ENCODE data around the gene SAMD11. TPM values are rescaled to one million over a fixed set of nuclear protein-coding genes. Genes with fewer than 3 reads are reported as not detected.

The SAMD11 gene
- total RNA-seq, 4 donors from 2014 or later = 14.2 to 21.2 (median 17.4) TPM

GRCh38 chr1:935751-936231 is 12.1 kb downstream of the SAMD11 start:
- TF ChIP-seq POLR2A (IDR thresholded peaks at IDR 0.05) = no peak
- TF ChIP-seq POLR2AphosphoS5 (IDR thresholded peaks at IDR 0.05) = no peak
- TF ChIP-seq CTCF (IDR thresholded peaks at IDR 0.05) = no peak
- TF ChIP-seq EP300 (IDR thresholded peaks at IDR 0.05) = no peak
- no peaks in the 10 kb centered on the region for H3K9me3 ChIP-seq
- peaks cover 92% of the 10 kb centered on the region for H3K27me3 ChIP-seq
- no peak overlapping the region for H3K4me3 ChIP-seq
- ATAC-seq = no peak
- no peaks in the 10 kb centered on the region for H3K36me3 ChIP-seq
- peaks cover 0 to 37% (median 17%) of the 10 kb centered on the region in 3 donors for H3K4me1 ChIP-seq
- WGBS, 2 donors (ENCODE audit: low coverage in 1 of 2) = 13 to 80% methylated on average over 1 to 3 of the region's 30 CpGs
- no peak overlapping the region for H3K27ac ChIP-seq

DNA sequence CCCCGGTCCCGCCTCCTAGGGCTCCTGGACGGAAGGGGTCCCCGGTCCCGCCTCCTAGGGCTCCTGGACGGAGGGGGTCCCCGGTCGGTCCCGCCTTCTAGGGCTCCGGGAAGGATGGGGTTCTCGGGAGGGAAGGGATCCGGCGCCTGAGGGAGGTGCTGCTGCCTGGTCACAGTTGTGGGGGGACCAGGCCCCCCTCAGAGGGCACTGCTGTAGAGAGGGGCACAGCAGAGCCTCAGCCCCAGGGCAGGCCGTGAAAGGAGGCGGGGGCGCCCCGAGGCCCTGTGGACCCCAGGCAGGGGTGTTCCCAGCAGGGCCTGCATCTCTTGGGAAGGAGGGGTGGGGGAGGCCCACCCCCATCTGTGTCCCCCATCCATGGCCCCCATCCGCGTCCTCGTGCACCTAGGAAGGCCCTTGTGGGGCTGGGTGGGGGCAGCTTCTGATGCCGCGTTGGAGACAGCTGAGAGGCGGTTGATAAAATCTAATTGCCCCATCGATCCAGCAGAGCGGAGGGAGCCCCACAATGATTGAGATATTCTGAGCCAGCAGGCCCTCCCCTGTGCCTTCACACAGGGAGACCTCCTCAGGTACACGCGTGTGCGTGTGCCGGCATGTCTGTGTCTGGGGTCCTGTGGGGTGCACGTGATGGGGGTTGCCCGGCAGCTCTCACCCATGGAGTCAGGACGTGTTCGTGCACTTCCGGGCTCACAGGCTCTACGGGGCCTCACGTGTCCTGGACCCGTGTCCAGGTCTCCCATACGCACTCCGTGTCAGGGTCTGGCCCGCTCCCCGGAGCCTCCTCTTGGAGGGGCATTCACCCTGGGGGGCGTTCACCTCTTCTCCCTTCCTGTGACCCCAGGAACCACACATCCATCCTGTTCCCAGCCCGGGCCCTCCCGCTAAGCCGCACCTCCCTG is 12.9 kb downstream of the SAMD11 start:
- no peak for TF ChIP-seq CTCF (IDR thresholded peaks at IDR 0.05)
- no peak for ATAC-seq
- no peaks in the 10 kb centered on the region for H3K9me3 ChIP-seq
- peaks cover 92% of the 10 kb centered on the region for H3K27me3 ChIP-seq
- H3K36me3 ChIP-seq = no peaks in the 10 kb centered on the region
- no peak overlapping the region for H3K4me3 ChIP-seq
- WGBS, 2 donors (ENCODE audit: low coverage in 1 of 2) = 20% methylated on average over 1 of the region's 45 CpGs; no CpG with 5 or more reads in 1 of the 2 donors
- H3K4me1 ChIP-seq = peaks cover 0 to 45% (median 25%) of the 10 kb centered on the region in 3 donors
- H3K27ac ChIP-seq = no peak overlapping the region

GRCh38 chr1:937521-937920 is 13.8 kb downstream of the SAMD11 start:
- no CpG with 5 or more reads among the region's 16 CpGs for WGBS, 2 donors (ENCODE audit: low coverage in 1 of 2)

DNA sequence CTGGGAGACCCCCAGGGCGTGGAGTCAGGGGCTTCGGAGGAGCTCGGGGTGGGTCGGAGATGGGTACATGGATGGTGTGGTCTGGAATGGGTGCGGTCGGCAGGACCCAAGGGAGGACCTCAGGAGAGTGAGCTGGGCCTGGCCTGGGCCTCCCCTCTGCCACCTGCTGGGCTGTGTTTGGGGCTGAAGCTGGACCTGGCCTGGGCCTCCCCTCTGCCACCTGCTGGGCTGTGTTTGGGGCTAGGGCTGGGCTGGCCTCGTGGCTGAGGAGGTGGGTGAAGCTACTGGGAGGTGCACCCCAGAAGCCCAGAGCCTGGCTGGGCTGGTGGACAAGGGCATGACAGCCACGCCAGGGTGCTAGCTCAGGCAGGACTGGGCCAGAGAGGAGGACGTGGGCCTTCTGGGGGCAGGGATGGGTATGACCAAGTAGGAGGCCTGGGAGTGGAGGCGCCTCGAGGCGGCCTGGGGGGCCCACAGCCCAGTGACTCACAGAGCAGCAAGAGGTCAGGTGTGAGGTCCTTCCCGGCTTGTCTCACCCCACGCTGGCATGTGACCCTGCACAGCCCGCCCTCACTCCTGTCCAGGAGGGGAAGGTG is 14.5 kb downstream of the SAMD11 start:
- Histone ChIP-seq H3K4me1 (peaks cover 0 to 60% (median 41%) of the 10 kb centered on the region in 3 donors), H3K36me3 (no peaks in the 10 kb centered on the region), H3K27ac (no peak overlapping the region), H3K9me3 (no peaks in the 10 kb centered on the region), H3K4me3 (no peak overlapping the region), H3K27me3 (peaks cover 92% of the 10 kb centered on the region)
- TF ChIP-seq EP300 (IDR thresholded peaks at IDR 0.05) (no peak), POLR2A (IDR thresholded peaks at IDR 0.05) (no peak), CTCF (IDR thresholded peaks at IDR 0.05) (peak in 3 of 4 experiments; percentile 34 to 49 (median 49)), POLR2AphosphoS5 (IDR thresholded peaks at IDR 0.05) (no peak)
- no CpG with 5 or more reads among the region's 15 CpGs for WGBS, 2 donors (ENCODE audit: low coverage in 1 of 2)
- ATAC-seq = peak; percentile 21

More at GRCh38 chr1:937521-937920, 13.8 kb downstream of the SAMD11 start:
- H3K27ac ChIP-seq = no peak overlapping the region
- TF ChIP-seq POLR2AphosphoS5 (IDR thresholded peaks at IDR 0.05) (no peak), EP300 (IDR thresholded peaks at IDR 0.05) (no peak), CTCF (IDR thresholded peaks at IDR 0.05) (no peak), POLR2A (IDR thresholded peaks at IDR 0.05) (no peak)
- ATAC-seq = no peak
- no peak overlapping the region for H3K4me3 ChIP-seq
- peaks cover 92% of the 10 kb centered on the region for H3K27me3 ChIP-seq
- H3K9me3 ChIP-seq = no peaks in the 10 kb centered on the region
- H3K36me3 ChIP-seq = no peaks in the 10 kb centered on the region
- H3K4me1 ChIP-seq = peaks cover 0 to 54% (median 34%) of the 10 kb centered on the region in 3 donors

Data from gastroesophageal sphincter (tissue), 4 donors.